HG03280 (cell line): Measurements from ENCODE around the gene SRBD1.

Source experiments
- ATAC-seq: cut with Tn5 transposase; IDR thresholded peaks from one replicate; pipeline ENCODE4 v1.9.1; 2021; ENCODE audit warnings: mild to moderate bottlenecking, moderate library complexity; ENCODE audit not compliant: unreplicated experiment

Gene SRBD1

GRCh38 chr2:45554073-45554741, 56.9 kb downstream of the SRBD1 start:
- ATAC-seq = no peak

- ATAC-seq = no peak
These were observed 59.2 kb downstream of the SRBD1 start for GRCh38 chr2:45551862-45552261.

- no peak for ATAC-seq
These were observed 65.1 kb downstream of the SRBD1 start for GRCh38 chr2:45545943-45546342.

GRCh38 chr2:45543257-45543656, 67.8 kb downstream of the SRBD1 start:
- no peak for ATAC-seq

- ATAC-seq = no peak
These were observed 69.1 kb downstream of the SRBD1 start for GRCh38 chr2:45542013-45542412.

GRCh38 chr2:45541450-45541849, 69.6 kb downstream of the SRBD1 start:
- ATAC-seq = no peak

- ATAC-seq = no peak
These were observed 70.1 kb downstream of the SRBD1 start for GRCh38 chr2:45540942-45541341.

GRCh38 chr2:45533771-45534170, 77.3 kb downstream of the SRBD1 start:
- ATAC-seq = no peak

- no peak for ATAC-seq
These were observed 78.9 kb downstream of the SRBD1 start for GRCh38 chr2:45532181-45532580.

- no peak for ATAC-seq
These were observed 87.1 kb downstream of the SRBD1 start for GRCh38 chr2:45524016-45524415.

GRCh38 chr2:45518546-45518945, 92.5 kb downstream of the SRBD1 start:
- no peak for ATAC-seq

GRCh38 chr2:45510701-45511420, 100.2 kb downstream of the SRBD1 start:
- ATAC-seq = no peak

- no peak for ATAC-seq
These were observed 104.3 kb downstream of the SRBD1 start for GRCh38 chr2:45506756-45507155.

GRCh38 chr2:45505138-45505537, 105.9 kb downstream of the SRBD1 start:
- ATAC-seq = no peak

- no peak for ATAC-seq
These were observed 112.2 kb downstream of the SRBD1 start for GRCh38 chr2:45498661-45499550.

- no peak for ATAC-seq
These were observed 113.7 kb downstream of the SRBD1 start for GRCh38 chr2:45497355-45497754.

GRCh38 chr2:45496869-45497268, 114.2 kb downstream of the SRBD1 start:
- ATAC-seq = no peak

- no peak for ATAC-seq
These were observed 116.1 kb downstream of the SRBD1 start for GRCh38 chr2:45494978-45495293.

GRCh38 chr2:45494275-45494977, 116.6 kb downstream of the SRBD1 start:
- no peak for ATAC-seq

- ATAC-seq = no peak
These were observed 126.1 kb downstream of the SRBD1 start for GRCh38 chr2:45484965-45485364.

GRCh38 chr2:45483997-45484396, 127.1 kb downstream of the SRBD1 start:
- ATAC-seq = no peak
